ENCODE results near the gene PDXDC1.
"Not testable (repeated sequence)": the region's sequence is repeated elsewhere in the genome, so short reads cannot be mapped to it uniquely, and the experiment has no call there.

The PDXDC1 gene

GRCh38 chr16:15154650-15155562, 180.1 kb downstream of the PDXDC1 start:
- in situ Hi-C loops (cut with HindIII; ENCODE audit: low sequenced_read_pairs), result not testable (repeated sequence)

- in situ Hi-C loops (cut with HindIII; ENCODE audit: low sequenced_read_pairs), result not testable (repeated sequence)
Observed at GRCh38 chr16:15157644-15158043, 182.8 kb downstream of the PDXDC1 start.

- in situ Hi-C loops (cut with HindIII; ENCODE audit: low sequenced_read_pairs), result not testable (repeated sequence)
Observed at GRCh38 chr16:15159671-15160070, 184.8 kb downstream of the PDXDC1 start.

GRCh38 chr16:15160571-15160970, 185.7 kb downstream of the PDXDC1 start:
- in situ Hi-C loops (cut with HindIII; ENCODE audit: low sequenced_read_pairs), result not testable (repeated sequence)

GRCh38 chr16:15163055-15163454, 188.2 kb downstream of the PDXDC1 start:
- in situ Hi-C loops (cut with HindIII; ENCODE audit: low sequenced_read_pairs), result not testable (repeated sequence)

GRCh38 chr16:15166177-15166576, 191.4 kb downstream of the PDXDC1 start:
- in situ Hi-C loops (cut with HindIII; ENCODE audit: low sequenced_read_pairs), result not testable (repeated sequence)

GRCh38 chr16:15168303-15168702, 193.5 kb downstream of the PDXDC1 start:
- in situ Hi-C loops (cut with HindIII; ENCODE audit: low sequenced_read_pairs), result not testable (repeated sequence)

GRCh38 chr16:15168953-15169652, 194.3 kb downstream of the PDXDC1 start:
- in situ Hi-C loops (cut with HindIII; ENCODE audit: low sequenced_read_pairs), result not testable (repeated sequence)

GRCh38 chr16:15179909-15180308, 205.1 kb downstream of the PDXDC1 start:
- in situ Hi-C loops (cut with HindIII; ENCODE audit: low sequenced_read_pairs), result not testable (repeated sequence)

- in situ Hi-C loops (cut with HindIII; ENCODE audit: low sequenced_read_pairs), result not testable (repeated sequence)
Observed at GRCh38 chr16:15180946-15181345, 206.1 kb downstream of the PDXDC1 start.

- in situ Hi-C loops (cut with HindIII; ENCODE audit: low sequenced_read_pairs), result not testable (repeated sequence)
Observed at GRCh38 chr16:15184000-15184399, 209.2 kb downstream of the PDXDC1 start.

Data from endothelial cell of hepatic sinusoid (primary cell).